ENCODE results near the gene JHY.
"Not testable (repeated sequence)": the region's sequence is repeated elsewhere in the genome, so short reads cannot be mapped to it uniquely, and the experiment has no call there.

JHY gene

DNA sequence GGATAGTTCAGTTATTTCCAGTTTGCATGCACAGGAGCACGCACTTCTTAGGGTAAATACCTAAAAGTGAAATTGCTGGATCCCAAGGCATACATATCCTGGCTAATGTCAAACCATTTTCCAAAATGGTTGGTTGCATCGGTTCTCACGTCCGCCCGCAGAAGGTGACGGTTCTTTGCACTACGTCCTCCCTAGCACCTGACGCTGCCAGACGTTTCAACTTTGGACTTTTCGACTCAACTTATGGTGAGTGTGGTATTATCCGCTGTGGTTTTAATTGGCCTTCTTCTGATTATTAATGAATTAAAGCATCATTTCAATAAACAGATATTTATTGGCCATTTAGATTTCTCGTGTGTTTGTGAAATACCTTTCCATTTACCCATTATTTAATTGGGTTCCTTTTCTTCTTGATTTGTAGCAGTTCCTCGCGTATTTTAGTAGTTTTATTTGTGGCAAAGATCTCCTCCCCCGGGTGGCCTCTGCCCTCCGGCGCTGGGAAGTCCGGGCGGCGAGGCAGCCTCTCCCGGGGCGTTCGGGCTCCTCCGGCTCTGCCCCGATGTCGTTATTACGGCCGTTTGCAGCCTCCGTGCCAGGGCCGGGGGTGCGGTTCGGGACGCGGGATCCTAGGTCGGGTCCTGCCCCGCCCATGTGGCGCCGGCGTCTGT, at the start of gene JHY:
Gene JHY, plus strand, starts transcription at position 571 of the 668 bp plus-strand sequence. CDS start 3,091 bp downstream, outside the sequence.
- DNase-seq (ENCODE audit: low spot score): no peak

- DNase-seq (ENCODE audit: low spot score): no peak
Measured at GRCh38 chr11:122833846-122834464, 48.6 kb upstream of the JHY start.

DNA sequence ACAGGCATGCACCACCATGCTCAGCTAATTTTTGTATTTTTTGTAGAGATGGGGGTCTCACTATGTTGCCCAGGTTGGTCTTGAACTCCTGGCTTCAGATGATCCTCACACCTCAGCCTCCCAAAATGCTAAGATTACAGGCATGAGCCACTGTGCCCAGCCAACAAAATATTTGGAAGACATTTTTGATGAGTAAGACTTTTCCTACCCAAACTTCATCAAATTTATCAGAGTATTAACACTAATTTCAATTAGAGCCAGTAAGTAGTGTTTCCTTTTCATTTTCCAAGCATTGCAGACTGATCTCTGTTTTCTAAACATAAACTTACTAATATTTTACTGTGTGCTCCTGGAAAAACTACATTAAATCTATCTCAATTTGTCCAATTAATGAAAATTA, 45.6 kb upstream of the JHY start:
- DNase-seq (ENCODE audit: low spot score): no peak

GRCh38 chr11:122837528-122838346, 44.8 kb upstream of the JHY start:
- no peak for DNase-seq (ENCODE audit: low spot score)

- no peak for DNase-seq (ENCODE audit: low spot score)
Measured at GRCh38 chr11:122843281-122844141, 39.0 kb upstream of the JHY start.

- DNase-seq (ENCODE audit: low spot score): no peak
Measured at GRCh38 chr11:122847466-122847865, 35.1 kb upstream of the JHY start.

DNA sequence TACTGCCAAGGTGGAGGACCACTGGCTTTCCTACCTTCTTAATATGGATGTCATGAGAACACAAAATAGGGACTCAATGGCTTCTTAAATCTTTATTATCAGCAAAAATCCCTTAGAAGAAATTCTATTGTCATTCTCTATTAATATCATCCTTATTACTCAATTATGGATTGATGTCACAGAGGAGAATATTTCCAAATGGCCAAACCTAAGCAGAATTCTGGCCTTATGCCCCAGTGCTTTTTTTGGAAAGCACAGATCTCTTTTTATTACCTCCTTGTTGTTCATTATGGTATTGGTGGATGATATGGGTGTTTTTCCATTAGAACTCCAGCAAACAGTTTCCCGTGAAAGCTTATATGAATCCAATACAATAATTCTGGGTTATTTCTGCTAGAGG, 34.4 kb upstream of the JHY start:
- DNase-seq (ENCODE audit: low spot score): no peak

DNA sequence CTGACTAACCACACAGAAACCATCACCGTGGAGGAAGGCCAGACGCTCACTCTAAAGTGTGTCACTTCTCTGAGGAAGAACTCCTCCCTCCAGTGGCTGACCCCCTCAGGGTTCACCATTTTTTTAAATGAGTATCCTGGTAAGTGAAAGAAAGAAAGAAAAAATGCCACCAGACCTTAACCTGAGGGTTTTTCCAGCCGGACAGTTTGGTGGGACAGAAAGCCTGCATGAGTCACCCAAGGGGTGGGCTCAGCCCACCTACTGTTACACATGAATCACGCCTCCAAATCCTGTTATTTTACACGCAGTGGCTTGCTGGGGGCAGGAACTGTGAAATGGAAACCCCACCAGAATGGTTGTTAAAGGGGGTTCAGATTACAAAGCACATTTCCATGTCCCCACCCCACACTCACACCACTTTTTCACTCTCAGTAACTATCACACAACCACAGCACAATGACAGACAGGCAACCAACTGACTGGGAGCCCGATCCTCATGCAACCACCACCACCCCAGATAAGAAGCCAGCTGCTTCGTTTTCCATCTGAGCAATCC, 32.4 kb upstream of the JHY start:
- DNase-seq (ENCODE audit: low spot score): no peak

DNA sequence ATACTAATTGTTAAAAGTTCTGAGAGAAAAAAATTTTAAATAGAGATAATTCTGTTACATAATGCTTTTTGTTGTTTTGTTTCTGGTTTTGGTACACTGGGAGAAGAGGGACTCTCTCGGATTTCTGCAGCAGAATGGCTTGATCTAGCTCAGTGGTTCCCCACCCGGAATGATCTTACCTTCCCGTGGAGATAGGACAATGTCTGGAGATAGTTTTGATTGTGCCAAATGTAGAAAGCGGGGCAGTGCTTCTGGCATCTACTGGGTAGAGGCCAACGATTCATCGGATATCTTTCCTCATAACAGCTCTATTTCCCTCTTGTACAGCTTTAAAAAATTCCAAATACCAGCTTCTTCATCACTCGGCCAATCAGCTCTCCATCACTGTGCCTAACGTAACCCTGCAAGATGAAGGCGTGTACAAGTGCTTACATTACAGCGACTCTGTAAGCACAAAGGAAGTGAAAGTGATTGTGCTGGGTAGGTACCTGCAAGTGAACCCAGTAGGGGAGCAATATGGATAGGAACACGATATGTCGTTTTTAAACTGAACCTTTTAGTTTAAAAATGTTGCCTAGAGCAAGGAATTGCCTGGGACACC, 31.1 kb upstream of the JHY start:
- DNase-seq (ENCODE audit: low spot score): peak; percentile 10

DNA sequence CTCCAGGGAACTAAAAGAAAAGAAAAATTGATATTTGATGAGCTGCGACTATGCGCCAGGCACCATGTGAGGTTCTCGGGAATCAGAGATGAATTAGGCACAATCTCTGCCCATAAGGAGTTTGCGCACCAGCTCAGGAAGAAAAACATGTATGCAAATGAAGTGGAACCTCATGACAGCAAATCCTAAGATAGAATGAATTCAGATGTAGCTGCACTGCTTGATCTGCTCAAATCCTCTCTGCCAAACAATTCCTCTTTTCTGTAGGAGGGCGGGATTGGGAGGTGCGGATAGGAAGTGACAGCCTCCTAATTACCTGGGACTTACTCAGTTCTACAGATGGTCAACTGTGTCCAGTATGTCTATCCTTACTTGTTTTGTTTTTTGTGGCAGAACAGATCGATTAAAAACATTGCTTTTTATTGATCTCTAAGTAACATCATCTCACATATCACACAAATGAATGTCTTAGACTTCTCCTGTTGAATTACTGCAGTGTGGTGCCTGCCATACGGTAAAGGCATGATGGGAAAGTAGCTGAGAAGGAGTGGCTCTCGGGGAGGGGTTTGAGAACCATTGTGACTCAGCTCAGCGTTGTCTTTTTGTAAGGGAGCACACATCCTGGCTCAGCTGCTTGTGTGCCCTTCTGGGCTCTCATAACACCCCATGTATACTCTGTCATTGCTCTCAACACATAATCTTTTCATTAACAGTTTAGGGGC, 30.3 kb upstream of the JHY start:
- peak; percentile 23 for DNase-seq (ENCODE audit: low spot score)

DNA sequence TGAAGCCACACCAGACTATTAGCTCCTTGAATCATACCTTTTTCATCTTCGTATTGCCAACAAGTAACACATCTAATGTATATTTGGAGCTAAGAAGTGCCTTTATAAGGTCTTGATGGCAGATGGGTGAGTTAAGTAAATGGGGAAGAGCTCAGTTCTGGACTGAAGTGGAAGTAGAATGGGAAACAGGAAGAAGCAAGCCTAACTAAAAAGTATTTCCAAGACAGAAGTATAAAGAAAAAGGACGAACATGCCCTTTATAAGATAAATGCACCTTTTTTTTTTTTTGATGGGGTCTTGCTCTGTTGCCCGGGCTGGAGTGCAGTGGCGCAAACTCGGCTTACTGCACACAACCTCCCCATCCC, 29.8 kb upstream of the JHY start:
- DNase-seq (ENCODE audit: low spot score): no peak

DNA sequence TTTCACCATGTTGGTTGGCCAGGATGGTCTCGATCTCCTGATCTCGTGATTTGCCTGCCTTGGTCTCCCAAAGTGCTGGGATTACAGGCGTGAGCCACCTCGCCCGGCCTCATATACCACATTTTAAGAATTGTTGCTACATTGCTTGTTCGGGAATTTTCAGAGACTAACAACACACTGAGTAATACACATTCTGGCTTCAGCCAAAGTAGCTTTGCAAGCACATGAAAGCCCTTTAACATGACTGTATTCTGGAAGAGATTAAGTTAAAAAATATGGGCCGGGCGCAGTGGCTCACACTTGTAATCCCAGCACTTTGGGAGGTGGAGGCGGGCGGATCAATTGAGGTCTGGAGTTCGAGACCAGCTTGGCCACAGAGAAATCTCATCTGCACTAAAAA, 29.3 kb upstream of the JHY start:
- no peak for DNase-seq (ENCODE audit: low spot score)

DNA sequence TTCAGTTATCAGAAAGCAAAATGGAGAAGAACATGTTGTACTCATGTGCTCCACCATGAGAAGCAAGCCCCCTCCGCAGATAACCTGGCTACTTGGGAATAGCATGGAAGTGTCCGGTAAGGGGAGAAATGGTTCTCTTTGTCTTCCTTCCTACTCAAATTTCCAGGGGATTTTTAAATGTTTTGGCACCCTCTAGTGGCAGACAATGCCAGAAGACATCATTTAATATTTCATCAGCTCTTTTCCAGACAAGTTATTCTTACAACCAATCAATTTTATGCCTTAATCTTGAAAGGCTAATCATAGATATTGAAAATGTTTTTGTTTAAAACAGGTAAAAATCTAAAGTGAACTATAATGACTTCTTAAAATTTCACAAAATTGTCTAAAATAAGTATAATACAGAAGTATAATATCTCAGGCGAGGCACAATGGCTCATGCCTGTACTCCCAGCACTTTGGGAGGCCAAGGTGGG, 28.6 kb upstream of the JHY start:
- peak; percentile 72 for DNase-seq (ENCODE audit: low spot score)

GRCh38 chr11:122861631-122862030, 20.9 kb upstream of the JHY start:
- DNase-seq (ENCODE audit: low spot score): no peak

DNA sequence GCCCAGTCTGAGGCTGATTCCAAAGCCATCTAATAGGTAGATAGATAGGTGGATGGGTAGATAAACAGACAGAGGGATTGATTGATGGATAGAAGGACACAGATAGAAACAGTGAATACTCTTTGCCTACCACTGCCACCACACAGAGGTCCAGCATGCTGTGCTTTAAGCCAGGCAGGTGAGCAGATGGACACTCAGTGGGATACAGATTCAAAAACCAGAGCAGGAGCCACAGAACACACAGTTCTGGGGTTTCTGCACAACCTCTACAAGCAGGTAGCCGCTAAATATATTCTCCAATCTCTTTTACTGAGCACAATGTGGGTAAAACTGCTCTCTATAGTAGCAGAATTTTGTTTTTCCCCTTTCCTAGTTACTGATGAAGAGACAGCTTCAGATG, 20.5 kb upstream of the JHY start:
- no peak for DNase-seq (ENCODE audit: low spot score)

DNA sequence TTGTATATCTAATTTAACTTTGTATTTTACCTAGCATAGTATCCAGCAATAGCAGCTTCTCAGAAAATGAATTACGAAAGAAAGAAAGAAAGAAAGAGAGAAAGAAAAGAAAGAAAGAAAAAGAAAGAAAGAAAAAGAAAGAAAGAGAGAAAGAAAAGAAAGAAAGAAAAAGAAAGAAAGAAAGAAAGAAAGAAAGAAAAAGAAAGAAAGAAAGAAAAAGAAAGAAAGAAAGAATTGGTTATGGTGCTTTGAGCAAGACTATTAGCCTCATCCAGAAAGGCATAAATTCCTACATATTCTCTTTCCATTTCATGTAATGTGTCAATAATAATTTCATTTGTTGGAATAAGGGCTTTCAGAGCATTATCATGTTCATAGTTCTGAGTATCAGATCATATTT, 19.4 kb upstream of the JHY start:
- not testable (repeated sequence) for DNase-seq (ENCODE audit: low spot score)

- DNase-seq (ENCODE audit: low spot score): peak; percentile 48
Measured at GRCh38 chr11:122863704-122864326, 18.7 kb upstream of the JHY start.

DNA sequence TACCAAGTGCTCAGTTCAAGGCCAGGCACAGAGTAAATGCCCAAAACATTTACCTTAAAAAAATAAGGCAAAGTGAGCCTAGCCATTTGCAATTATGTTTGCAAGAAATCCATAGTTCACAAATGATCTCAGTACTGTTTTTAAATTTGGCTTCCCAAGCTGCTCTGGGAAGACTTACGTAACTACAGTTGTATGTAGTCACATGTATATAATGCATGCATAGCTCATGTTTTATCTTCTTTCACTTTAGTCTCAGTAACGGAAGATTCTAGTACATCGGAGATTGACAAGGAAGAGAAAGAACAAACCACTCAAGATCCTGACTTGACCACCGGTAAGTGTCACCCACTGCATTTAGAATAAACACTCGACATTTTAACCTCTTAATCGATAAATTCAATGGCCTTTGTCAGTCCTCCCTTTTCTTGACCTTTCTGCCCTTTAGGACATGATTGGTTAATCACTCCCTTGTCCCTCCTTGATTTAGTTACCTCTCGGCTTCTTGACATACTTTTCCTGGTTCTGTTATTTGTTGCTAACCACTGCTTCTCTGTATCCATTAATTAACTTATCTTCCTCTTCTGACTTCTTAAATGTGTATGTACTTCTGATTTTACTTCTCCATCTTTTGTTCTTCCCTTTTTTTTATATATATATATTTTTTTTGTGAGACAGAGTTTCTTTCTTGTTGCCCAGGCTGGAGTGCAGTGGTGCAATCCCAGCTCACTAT, 18.0 kb upstream of the JHY start:
- no peak for DNase-seq (ENCODE audit: low spot score)

DNA sequence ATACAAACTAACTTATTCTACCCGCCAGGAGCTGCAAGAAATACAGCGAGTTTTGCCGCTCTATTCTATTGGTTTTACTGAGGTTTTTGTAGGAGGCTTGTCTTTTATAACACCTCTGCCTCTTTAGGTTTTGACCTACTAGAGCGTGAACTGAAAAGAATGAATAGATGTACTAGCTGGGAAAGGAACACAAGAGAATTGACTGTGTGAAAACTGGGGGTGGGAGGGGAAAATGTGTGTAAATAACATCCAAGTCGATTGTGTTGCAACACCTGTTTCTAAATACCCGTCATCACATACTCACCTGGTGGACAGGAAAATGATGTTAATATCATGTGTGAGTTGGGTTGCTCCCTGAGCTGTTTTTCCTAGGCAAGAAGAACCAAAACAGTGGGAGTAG, 12.9 kb upstream of the JHY start:
- no peak for DNase-seq (ENCODE audit: low spot score)

DNA sequence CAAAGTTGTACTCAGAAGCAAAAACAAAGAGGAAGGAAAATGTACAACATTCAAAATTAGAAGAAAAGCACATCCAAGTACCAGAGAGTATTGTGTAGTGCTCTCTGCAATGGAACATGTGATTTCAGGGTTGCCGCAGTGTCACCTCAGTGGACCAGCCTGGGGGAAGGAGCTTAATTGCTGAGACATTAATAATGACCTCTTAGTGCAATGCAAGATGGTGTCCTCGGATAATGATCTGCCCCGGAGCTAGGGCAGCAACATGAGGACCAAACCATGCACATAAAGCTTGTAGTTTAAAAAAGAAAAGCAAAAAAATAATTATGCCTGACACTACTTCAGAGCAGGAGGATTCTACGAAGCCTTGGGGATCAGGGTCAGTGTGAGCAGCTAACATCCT, 11.3 kb upstream of the JHY start:
- DNase-seq (ENCODE audit: low spot score): no peak

Measured in Ammon's horn (tissue), 1 donor.